Measurements from ENCODE around the gene TNRC18.

TNRC18 gene

GRCh38 chr7:5380350-5381070 lies 43.1 kb downstream of the TNRC18 start:
- no peak for DNase-seq (ENCODE audit: low read depth)
- H3K4me3 ChIP-seq (ENCODE audit: control insufficient read depth, low read depth, low read length): no peak overlapping the region
- TF ChIP-seq, protein P1, sequence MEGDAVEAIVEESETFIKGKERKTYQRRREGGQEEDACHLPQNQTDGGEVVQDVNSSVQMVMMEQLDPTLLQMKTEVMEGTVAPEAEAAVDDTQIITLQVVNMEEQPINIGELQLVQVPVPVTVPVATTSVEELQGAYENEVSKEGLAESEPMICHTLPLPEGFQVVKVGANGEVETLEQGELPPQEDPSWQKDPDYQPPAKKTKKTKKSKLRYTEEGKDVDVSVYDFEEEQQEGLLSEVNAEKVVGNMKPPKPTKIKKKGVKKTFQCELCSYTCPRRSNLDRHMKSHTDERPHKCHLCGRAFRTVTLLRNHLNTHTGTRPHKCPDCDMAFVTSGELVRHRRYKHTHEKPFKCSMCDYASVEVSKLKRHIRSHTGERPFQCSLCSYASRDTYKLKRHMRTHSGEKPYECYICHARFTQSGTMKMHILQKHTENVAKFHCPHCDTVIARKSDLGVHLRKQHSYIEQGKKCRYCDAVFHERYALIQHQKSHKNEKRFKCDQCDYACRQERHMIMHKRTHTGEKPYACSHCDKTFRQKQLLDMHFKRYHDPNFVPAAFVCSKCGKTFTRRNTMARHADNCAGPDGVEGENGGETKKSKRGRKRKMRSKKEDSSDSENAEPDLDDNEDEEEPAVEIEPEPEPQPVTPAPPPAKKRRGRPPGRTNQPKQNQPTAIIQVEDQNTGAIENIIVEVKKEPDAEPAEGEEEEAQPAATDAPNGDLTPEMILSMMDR (IDR thresholded peaks at IDR 0.05; ENCODE audit: control insufficient read depth, insufficient read depth, low read depth, low read length, missing control alignments): no peak

DNA sequence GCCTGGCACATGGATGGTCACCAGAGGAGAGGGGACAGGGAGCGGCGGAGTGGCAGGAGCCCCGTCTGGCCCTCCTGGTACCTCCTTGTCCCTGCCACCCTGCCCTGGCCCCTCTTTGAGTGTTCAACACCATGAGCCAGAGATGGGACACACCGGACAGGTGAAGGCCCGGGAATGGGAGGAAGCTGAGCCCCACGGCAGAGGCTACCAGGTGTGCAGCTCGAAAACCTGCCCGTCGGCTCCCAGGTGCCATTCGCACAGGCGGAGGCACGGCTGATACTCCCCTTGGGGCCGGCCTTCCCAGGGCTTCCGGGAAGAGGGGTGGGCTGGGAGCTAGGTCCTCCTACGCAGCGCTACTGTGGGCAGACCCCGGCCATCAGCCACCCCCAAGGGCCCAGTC lies 44.1 kb downstream of the TNRC18 start:
- no peak for DNase-seq (ENCODE audit: low read depth)
- no peak overlapping the region for H3K4me3 ChIP-seq (ENCODE audit: control insufficient read depth, low read depth, low read length)
- TF ChIP-seq, protein P1 (IDR thresholded peaks at IDR 0.05; ENCODE audit: control insufficient read depth, insufficient read depth, low read depth, low read length, missing control alignments): no peak

- DNase-seq (ENCODE audit: low read depth): no peak
- H3K4me3 ChIP-seq (ENCODE audit: control insufficient read depth, low read depth, low read length): no peak overlapping the region
- TF ChIP-seq, protein P1 (IDR thresholded peaks at IDR 0.05; ENCODE audit: control insufficient read depth, insufficient read depth, low read depth, low read length, missing control alignments): no peak
Observed at GRCh38 chr7:5377816-5378215, 45.8 kb downstream of the TNRC18 start.

DNA sequence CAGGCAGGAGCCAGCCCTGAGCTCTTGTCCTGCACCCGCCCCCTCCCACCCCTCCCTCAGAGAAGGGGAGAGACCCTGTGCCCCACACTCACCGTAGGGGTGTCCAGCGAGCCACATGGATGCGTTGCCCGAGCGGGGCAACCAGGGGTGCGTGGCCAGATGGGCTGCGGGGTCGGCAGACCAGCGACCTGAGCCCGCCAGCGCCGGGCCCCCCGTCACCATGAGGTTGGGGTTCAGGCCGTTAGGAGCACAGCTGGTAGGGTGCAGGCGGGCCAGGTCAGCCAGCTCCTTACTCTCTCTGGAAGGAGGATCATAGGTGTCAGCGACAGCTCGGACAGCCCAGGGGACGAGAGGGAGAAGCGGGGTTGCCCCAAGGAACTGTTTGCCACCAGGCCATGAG lies 46.4 kb downstream of the TNRC18 start:
- DNase-seq (ENCODE audit: low read depth): no peak
- TF ChIP-seq, protein P1 (IDR thresholded peaks at IDR 0.05; ENCODE audit: control insufficient read depth, insufficient read depth, low read depth, low read length, missing control alignments): no peak
- no peak overlapping the region for H3K4me3 ChIP-seq (ENCODE audit: control insufficient read depth, low read depth, low read length)

- H3K4me3 ChIP-seq (ENCODE audit: control insufficient read depth, low read depth, low read length): no peak overlapping the region
- TF ChIP-seq, protein P1 (IDR thresholded peaks at IDR 0.05; ENCODE audit: control insufficient read depth, insufficient read depth, low read depth, low read length, missing control alignments): no peak
Observed at GRCh38 chr7:5375925-5376324, 47.7 kb downstream of the TNRC18 start.

DNA sequence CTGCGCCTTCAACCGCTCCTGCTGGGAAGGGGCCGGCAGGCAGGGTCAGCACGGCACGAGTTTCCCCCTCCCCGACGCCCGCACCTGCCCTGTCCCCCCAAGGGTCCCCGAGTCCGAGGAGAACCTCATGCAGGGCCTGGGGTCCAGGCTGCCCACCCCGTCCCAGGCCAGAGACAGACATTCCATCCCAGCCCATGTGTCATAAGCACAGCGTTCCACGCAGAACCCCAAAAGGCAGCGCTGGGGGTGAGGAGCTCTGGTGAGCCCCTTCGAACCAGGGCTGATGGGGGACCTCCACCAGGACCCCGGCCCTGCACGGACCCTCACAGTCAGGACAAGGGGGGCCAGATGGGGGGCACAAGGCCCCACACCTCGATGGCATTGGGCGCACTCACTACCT lies 49.2 kb downstream of the TNRC18 start:
- H3K4me3 ChIP-seq (ENCODE audit: control insufficient read depth, low read depth, low read length): no peak overlapping the region
- no peak for DNase-seq (ENCODE audit: low read depth)
- TF ChIP-seq, protein P1 (IDR thresholded peaks at IDR 0.05; ENCODE audit: control insufficient read depth, insufficient read depth, low read depth, low read length, missing control alignments): no peak

More at GRCh38 chr7:5375925-5376324, 47.7 kb downstream of the TNRC18 start:
- DNase-seq (ENCODE audit: low read depth): no peak

All from AG09309 (cell line).